Esophagus squamous epithelium (tissue), 4 donors: ENCODE measurements around the gene MCC.

ENCODE experiments used
- CTCF ChIP-seq, 6 experiments: fragments of 450-650 bp in 4 of 6; fragments of 200-600 bp in 2 of 6; sonication (generic) in 2 of 6; IDR thresholded peaks; one replicate each; pipeline ENCODE4 v1.5.1; 2016 to 2019; ENCODE audit warnings: antibody characterized with exemption in 6 of 6, mild to moderate bottlenecking in 4 of 6, moderate library complexity in 4 of 6
- POLR2A ChIP-seq, 4 donors: fragments of 450-650 bp; IDR thresholded peaks; one replicate each; pipeline ENCODE4 v1.6.1; 2017; ENCODE audit warnings: antibody characterized with exemption in 4 of 4, mild to moderate bottlenecking in 4 of 4, moderate library complexity in 3 of 4

- TF ChIP-seq POLR2A (IDR thresholded peaks at IDR 0.05), result no peak
- TF ChIP-seq CTCF (IDR thresholded peaks at IDR 0.05), result no peak
These were observed 387.3 kb downstream of the MCC start for GRCh38 chr5:113100981-113101380.
